Hematopoietic multipotent progenitor cell treated with erythropoietin and hydrocortisone succinate and interleukin-3 and kit ligand, for 4 days (in vitro differentiated cells): ENCODE results near the gene AGBL4.
"Not testable (repeated sequence)": the region's sequence is repeated elsewhere in the genome, so short reads cannot be mapped to it uniquely, and the experiment has no call there.

Source experiments
- DNase-seq: peaks from one replicate; pipeline ENCODE4 v3.0.0-alpha.2; 2015

AGBL4 gene

GRCh38 chr1:48566492-48566891, 1457.3 kb downstream of the AGBL4 start:
- DNase-seq: no peak

- no peak for DNase-seq
Measured at GRCh38 chr1:48563021-48563420, 1460.7 kb downstream of the AGBL4 start.

DNA sequence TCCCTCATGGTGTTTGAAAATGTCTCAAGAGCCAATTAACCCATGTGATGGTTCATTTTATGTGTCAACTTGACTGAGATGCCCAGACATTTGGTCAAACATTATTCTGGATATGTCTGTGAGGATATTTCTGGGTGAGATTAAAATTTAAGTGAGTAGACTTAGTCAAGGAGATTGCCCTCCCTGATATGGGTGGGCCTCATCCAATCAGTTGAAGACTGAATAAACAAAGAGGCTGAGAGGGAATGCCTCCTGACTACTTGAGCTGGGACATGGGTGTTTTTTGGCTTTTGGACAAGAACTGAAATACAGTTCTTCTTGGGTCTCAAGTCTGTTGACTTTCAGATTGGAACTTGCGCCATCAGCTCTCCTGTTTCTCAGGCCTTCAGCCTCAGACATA, 1462.3 kb downstream of the AGBL4 start:
- no peak for DNase-seq

- DNase-seq: no peak
Measured at GRCh38 chr1:48560577-48560976, 1463.2 kb downstream of the AGBL4 start.

DNA sequence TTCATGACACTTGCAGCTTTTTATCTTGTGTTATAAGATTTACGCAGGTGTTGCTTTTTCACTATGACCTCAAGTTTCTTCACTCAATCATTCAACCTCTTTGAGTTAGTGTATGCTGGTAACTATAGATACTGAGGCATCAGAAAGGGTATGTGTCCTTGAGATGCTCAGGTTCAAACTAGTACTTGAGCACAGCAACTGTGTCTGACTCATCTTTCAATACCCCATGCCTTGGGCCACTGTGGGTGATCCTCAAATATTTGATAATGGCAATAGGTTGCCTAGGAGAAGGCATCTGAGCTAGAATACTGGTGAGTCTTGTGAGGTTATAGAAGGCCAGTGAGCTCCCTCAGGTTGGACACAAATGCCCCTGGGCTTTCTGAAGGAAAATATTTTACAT, 1463.6 kb downstream of the AGBL4 start:
- no peak for DNase-seq

DNA sequence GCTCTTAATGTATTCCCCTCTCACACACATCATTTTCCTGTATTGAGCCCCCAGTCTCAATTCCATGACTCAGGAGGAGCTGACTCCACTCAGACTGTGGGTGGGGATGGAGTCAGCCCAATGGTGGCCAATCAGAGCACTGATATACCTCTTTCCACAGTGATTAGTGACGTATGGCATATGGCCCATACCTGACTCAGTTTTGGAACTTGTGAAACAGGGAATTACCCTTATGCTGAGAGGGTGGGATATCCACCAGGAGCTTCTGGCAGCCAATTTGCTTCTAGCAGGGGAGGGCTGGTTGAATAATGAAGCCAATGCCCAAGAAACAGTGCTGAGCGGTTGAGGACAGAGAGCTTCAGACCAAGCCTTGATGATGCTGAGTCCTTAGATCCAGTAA, 1465.4 kb downstream of the AGBL4 start:
- no peak for DNase-seq

GRCh38 chr1:48556186-48556850, 1467.4 kb downstream of the AGBL4 start:
- DNase-seq: no peak

GRCh38 chr1:48555271-48555670, 1468.5 kb downstream of the AGBL4 start:
- no peak for DNase-seq

- no peak for DNase-seq
Measured at GRCh38 chr1:48552903-48553606, 1470.7 kb downstream of the AGBL4 start.

DNA sequence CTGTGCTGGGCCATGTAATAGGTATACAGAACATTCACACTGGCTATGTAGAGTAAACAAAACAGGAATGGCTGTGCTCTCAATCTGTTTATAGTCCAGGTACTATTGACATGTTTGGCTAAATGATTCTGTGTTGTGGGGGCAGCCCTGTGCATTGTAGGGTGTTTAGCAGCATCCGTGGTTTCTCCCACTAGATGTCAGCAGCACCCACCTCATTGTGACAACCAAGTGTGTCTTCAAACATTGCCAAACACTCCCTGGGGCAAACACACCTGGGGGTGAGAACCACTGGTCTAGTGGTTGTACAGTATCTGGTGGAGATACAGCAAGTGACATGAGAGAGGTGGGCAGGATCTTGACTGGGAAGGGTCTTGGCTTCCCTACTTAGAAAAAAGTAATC, 1471.3 kb downstream of the AGBL4 start:
- peak; percentile 6 for DNase-seq

DNA sequence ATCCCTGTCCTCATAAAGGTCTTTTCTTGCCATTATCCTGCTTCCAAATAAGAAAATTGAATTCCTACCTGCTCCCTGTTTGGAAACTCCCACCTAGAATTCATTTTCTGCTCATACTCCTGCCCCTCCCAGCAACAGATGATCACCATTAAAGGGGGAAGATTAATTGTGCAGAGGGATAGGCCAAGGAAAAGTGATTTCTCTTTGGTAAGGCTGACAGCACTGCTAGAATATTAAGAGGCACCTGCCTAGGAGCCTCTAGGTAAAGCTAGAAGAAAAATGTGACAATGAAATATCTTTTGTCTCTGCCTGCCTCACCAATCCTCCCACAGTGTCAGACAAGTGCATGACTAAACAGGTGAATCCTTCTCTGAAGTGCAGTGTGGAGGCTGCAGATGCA, 1474.8 kb downstream of the AGBL4 start:
- DNase-seq: no peak

DNA sequence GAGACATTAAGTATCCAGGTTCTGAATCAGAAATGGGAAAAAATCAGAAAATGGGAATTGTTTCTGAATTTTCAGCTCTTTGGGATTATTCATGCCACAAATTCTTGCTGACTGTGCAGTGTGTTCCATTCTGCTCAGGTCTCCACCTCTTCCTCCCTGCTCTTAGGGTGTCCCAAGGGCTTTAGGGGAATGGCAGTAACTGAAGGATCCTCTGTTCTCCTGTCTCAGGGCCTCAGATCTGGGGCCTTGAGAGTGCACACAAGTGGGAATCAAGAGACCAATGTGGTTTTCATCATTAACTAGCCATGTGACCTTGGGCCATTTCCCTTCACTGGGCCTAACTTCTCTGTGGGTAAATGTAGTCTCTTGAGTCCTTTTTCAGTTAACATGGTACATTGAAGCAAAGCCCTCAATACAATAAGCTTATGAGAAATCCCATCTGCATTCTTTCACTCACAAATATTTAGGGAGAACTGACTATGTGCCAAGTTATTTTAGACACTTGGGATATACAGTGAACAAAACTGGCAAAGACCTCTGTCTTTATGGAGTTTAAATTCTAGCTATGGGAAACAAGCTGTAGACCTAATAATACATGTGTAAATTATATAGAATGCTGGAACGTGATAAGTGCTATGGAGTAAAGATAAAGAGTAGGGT, 1476.1 kb downstream of the AGBL4 start:
- no peak for DNase-seq

GRCh38 chr1:48543854-48544253, 1479.9 kb downstream of the AGBL4 start:
- DNase-seq: no peak

- DNase-seq: no peak
Measured at GRCh38 chr1:48540587-48540986, 1483.2 kb downstream of the AGBL4 start.

DNA sequence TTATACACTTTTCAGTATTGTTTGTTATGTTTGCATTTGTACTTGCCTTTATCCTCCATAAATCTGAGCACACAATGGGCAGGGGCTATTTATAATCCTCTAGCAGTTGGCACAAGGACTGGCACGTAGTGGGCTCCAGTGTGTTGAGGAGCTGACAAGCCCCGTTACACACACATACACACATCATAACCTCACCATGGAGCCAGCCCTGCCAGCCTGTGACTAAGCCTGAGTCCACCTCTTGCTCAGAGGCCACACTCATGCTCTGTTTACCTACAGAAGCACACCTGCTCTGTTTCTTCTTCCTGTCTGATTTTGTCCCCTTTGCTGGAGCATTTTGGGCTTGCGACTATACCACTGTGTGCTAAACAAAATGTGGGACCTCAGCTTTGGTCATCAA, 1487.3 kb downstream of the AGBL4 start:
- DNase-seq: no peak

DNA sequence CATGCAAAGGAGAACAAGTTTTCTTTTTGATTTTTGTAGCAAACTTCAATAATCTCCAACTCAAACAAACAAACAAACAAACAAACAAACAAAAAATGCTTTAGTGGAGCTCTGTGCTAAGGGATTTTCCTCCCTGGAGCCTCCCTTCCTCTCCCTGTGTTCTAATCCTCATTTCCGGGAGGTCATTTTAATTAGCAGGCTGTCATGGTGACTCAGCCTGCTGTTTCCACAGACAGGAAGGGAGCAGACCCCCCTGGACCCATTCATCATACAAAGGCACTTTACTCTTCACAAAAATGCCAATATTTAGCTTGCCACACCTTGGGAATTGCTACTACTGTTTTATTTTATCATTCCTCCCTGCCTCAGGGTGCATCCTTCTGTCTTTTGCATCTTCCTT, 1490.8 kb downstream of the AGBL4 start:
- DNase-seq: no peak

GRCh38 chr1:48530727-48531351, 1492.9 kb downstream of the AGBL4 start:
- peak; percentile 82 for DNase-seq

DNA sequence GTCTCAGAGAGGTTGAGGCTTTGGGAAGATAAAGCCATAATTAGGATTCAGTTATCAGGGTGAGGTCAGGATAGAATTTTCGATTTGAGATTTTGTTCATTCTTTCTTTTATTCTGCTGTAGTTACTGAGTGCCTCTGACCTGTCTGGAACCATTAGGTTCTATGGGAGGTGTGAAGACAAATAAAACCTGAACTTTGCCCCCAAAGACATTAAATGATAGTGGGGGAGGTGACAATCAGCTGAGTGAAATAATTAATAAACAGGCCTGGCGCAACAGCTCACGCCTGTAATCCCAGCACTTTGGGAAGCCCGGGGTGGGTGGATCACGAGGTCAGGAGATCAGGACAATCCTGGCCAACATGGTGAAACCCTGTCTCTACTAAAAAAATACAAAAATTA, 1496.7 kb downstream of the AGBL4 start:
- no peak for DNase-seq

GRCh38 chr1:48526008-48526710, 1497.6 kb downstream of the AGBL4 start:
- no peak for DNase-seq

GRCh38 chr1:48524892-48525467, 1498.8 kb downstream of the AGBL4 start:
- DNase-seq: no peak

DNA sequence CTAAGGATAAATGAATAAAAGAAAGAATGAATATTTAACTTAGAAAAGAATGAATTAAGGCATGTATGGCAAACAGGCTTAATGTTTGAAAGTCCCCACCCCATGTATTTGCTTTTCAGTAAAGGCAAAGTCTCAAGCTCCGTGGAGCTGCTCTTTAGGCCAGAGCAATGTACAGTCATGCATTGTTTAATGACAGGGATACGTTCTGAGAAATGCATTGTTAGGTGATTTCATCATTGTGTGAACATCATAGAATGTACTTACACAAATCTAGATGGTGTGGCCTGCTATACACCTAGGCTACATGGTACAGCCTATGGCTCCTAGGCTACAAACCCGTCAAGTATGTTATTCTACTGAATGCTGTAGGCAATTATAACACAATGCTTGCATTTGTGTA, 1500.2 kb downstream of the AGBL4 start:
- DNase-seq: no peak

GRCh38 chr1:48519896-48520295, 1503.9 kb downstream of the AGBL4 start:
- not testable (repeated sequence) for DNase-seq

GRCh38 chr1:48506870-48507269, 1516.9 kb downstream of the AGBL4 start:
- DNase-seq: no peak
